ENCODE results near the gene RTP2.

RTP2 gene

DNA sequence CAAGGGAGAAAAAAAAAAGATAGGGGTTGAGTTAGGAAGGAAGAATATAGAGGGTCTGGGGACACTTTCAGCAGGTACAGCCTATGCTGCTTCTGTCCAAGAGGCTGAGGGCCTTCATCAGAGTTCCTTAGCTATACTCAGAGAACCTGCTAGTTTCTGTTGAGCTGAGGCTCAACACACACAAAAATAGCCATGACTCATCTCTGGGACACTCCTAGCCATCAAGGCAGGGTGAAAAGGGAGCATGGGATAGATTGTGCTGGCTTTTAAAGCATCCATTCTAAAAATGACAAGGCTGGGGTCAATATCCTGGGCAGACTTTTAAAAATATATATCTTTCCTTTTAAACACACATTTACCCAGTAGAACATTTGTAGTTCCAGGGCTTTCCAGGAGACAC is 2.8 kb upstream of the RTP2 start:
- Histone ChIP-seq H3K36me3 (ENCODE audit: control insufficient read depth, insufficient read depth, low read length) (no peaks in the 10 kb centered on the region), H3K4me3 (replicated peaks; ENCODE audit: low read depth, low read length) (no peak overlapping the region), H3K27me3 (replicated peaks; ENCODE audit: control insufficient read depth, insufficient read depth, low read length) (no peaks in the 10 kb centered on the region; the same call in 1 of the 2 replicates)
- TF ChIP-seq, protein P1, sequence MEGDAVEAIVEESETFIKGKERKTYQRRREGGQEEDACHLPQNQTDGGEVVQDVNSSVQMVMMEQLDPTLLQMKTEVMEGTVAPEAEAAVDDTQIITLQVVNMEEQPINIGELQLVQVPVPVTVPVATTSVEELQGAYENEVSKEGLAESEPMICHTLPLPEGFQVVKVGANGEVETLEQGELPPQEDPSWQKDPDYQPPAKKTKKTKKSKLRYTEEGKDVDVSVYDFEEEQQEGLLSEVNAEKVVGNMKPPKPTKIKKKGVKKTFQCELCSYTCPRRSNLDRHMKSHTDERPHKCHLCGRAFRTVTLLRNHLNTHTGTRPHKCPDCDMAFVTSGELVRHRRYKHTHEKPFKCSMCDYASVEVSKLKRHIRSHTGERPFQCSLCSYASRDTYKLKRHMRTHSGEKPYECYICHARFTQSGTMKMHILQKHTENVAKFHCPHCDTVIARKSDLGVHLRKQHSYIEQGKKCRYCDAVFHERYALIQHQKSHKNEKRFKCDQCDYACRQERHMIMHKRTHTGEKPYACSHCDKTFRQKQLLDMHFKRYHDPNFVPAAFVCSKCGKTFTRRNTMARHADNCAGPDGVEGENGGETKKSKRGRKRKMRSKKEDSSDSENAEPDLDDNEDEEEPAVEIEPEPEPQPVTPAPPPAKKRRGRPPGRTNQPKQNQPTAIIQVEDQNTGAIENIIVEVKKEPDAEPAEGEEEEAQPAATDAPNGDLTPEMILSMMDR (IDR thresholded peaks at IDR 0.05; ENCODE audit: insufficient read depth, low read length, poor library complexity, severe bottlenecking): no peak
- DNase-seq (ENCODE audit: extremely low read depth, insufficient read length): no peak

DNA sequence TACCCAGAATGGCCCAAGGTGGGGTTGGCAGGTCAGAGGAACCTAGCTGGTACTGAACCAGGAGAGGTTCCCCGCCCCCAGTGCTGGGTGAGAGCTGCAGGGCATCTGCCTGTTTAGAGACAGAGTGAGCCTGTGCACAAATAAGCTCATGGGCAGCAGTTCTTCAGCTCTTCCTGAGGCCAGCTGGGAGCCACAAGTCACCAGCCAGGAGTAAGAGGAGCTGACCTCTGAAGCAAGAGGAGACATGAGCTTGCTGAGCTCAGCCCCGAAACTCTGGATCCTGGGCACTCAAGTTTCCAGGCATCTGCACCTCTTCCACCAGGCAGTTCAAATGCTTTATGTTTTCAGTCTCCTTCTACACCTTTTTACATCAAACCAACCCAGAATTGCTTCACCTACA is 2.1 kb downstream of the RTP2 start:
- Histone ChIP-seq H3K36me3 (ENCODE audit: control insufficient read depth, insufficient read depth, low read length) (no peaks in the 10 kb centered on the region), H3K4me3 (replicated peaks; ENCODE audit: low read depth, low read length) (no peak overlapping the region), H3K27me3 (replicated peaks; ENCODE audit: control insufficient read depth, insufficient read depth, low read length) (no peaks in the 10 kb centered on the region)
- DNase-seq (ENCODE audit: extremely low read depth, insufficient read length): no peak
- TF ChIP-seq, protein P1 (IDR thresholded peaks at IDR 0.05; ENCODE audit: insufficient read depth, low read length, poor library complexity, severe bottlenecking): no peak

DNA sequence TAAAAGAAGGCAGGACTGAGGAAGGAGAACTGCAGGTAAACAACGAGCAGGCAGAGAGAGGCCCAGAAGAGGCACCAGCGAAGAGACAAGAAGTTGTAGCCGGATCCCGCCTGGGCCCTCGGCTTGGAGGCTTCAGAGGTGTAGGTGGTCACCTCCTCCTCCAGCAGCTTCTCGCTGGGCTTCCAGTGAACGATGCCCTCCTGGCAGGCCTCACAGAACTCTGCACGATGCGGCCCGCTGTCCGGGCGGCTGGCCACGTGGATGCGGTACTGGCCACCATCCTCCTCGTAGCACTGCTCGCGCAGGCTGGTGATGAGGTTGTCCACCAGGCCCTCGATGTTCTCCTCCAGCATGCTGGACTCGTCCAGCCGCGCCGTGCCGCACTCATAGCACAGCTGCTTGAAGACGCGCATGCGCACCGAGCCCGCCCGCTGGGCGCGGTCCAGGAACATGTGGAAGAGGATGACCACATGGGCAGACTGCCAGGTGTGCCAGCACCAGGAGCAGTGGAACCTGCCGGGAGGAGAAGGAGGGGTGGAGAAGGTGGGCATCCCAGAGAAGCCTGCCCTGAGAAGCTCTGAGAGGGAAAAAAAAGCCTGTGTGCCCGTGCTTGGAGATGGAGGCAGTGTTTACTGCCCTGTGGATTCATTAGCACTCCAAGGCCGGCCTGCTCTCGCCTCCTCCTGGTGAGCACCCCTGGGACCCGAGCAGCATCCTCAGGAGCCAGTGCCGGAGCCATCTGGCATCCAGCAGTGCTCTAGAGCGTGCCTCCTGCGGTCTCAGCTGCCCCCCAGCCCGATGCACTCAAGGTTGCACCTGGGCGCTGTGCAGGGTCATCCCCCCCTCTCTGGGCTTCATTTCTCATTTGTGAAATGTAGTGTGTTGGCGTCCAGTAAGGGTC is 3.6 kb downstream of the RTP2 start:
- Histone ChIP-seq H3K4me3 (replicated peaks; ENCODE audit: low read depth, low read length) (no peak overlapping the region), H3K27me3 (replicated peaks; ENCODE audit: control insufficient read depth, insufficient read depth, low read length) (no peaks in the 10 kb centered on the region), H3K36me3 (ENCODE audit: control insufficient read depth, insufficient read depth, low read length) (no peaks in the 10 kb centered on the region)
- TF ChIP-seq, protein P1 (IDR thresholded peaks at IDR 0.05; ENCODE audit: insufficient read depth, low read length, poor library complexity, severe bottlenecking): no peak
- no peak for DNase-seq (ENCODE audit: extremely low read depth, insufficient read length)

DNA sequence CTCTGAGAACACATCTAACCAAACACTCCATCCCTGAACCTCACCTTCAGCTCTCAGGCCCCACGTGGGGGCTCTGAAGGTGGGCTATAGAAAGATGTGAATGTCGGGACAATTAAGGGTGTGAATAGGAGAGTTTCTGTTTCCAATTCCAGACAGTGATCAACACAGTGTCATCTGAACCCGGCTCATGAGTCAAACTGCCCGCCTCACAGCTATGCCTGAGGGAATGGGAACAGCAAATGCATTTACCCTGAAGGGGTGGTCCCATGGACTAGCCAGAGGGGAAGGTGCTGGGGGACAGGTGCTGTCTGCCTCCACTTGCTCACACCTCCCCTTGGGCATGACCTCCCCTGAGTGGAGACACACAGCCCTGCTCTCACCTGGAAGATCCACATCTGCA is 6.3 kb downstream of the RTP2 start:
- DNase-seq (ENCODE audit: extremely low read depth, insufficient read length): no peak
- no peaks in the 10 kb centered on the region for H3K27me3 ChIP-seq (replicated peaks; ENCODE audit: control insufficient read depth, insufficient read depth, low read length)

DNA sequence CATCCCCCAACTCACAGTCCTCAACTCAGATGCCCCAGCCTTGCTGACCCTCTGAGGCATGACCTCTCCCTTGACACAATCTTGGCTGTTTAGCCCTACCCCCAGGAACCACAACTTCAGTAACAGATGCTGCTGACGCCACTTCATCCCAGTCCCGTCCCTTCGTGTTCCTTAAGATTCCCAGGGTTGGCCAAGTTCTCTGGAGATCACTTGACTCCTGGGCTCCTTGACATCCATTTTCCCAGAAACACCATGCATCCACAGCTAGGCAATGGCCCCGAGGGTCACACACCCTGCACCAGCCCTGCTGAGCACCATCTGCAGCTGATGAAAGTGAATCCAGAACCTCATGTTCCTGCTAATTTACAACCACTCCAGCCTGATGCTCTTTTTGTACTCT is 6.9 kb downstream of the RTP2 start:
- Histone ChIP-seq H3K27me3 (replicated peaks; ENCODE audit: control insufficient read depth, insufficient read depth, low read length) (no peaks in the 10 kb centered on the region), H3K4me3 (replicated peaks; ENCODE audit: low read depth, low read length) (no peak overlapping the region), H3K36me3 (ENCODE audit: control insufficient read depth, insufficient read depth, low read length) (no peaks in the 10 kb centered on the region)
- TF ChIP-seq, protein P1 (IDR thresholded peaks at IDR 0.05; ENCODE audit: insufficient read depth, low read length, poor library complexity, severe bottlenecking): no peak
- no peak for DNase-seq (ENCODE audit: extremely low read depth, insufficient read length)

More for the DNA sequence above, 6.3 kb downstream of the RTP2 start:
- TF ChIP-seq, protein P1 (IDR thresholded peaks at IDR 0.05; ENCODE audit: insufficient read depth, low read length, poor library complexity, severe bottlenecking): no peak
- Histone ChIP-seq H3K36me3 (ENCODE audit: control insufficient read depth, insufficient read depth, low read length) (no peaks in the 10 kb centered on the region), H3K4me3 (replicated peaks; ENCODE audit: low read depth, low read length) (no peak overlapping the region)

All from GM06990 (cell line).